Endothelial cell of umbilical vein (primary cell): ENCODE data around the gene ACOX3. TPM values are rescaled to one million over a fixed set of nuclear protein-coding genes. Genes with fewer than 3 reads are reported as not detected.

Source experiments
- BruUV-seq: library from RNA; stranded (reverse); fragments of 400-500 nt; replicated peaks from 2 replicates; lab custom pipeline; 2021; lab: Mats Ljungman, UMichigan
- CTCF ChIA-PET: fragments of 300-600, 350-600 bp; sonication (Branson Sonifier 250); formaldehyde crosslinking; loops from one replicate; lab custom pipeline; 2021; ENCODE audit warnings: antibody characterized with exemption, inconsistent platforms; lab: Charles Lee
- POLR2A ChIA-PET: fragments of 300-600, 350-600 bp; sonication (Branson Sonifier 250); formaldehyde crosslinking; loops from one replicate; lab custom pipeline; 2021; ENCODE audit warnings: antibody characterized with exemption, inconsistent platforms; lab: Charles Lee
- DNase-seq: peaks from one replicate; pipeline ENCODE4 v3.0.0-alpha.2; 2011; ENCODE audit warnings: low read depth, low spot score
- FAIRE-seq: peaks from 2 replicates; lab custom pipeline; 2011; peaks lifted over from hg19 to GRCh38; lab: Jason Lieb, UNC
- H2AFZ ChIP-seq: 2 replicates; pipeline ENCODE4 v1.6.0; 2012; ENCODE audit warnings: low read depth, low read length, control low read depth, inconsistent platforms
- H3K27ac ChIP-seq: 2 replicates; pipeline ENCODE4 v1.5.1; 2011; ENCODE audit warnings: low read depth, mild to moderate bottlenecking, control low read depth, low read length, moderate library complexity; ENCODE audit not compliant: insufficient read depth
- H3K27me3 ChIP-seq, 2 experiments: 2 replicates each; pipeline versions ENCODE4 v1.6.0 to v1.6.1; 2011; ENCODE audit warnings: low read length in 2 of 2, mixed read lengths in 1 of 2; ENCODE audit not compliant: control insufficient read depth in 2 of 2, insufficient read depth in 2 of 2
- H3K36me3 ChIP-seq, 2 experiments: 2 replicates in 1 of 2; 3 replicates in 1 of 2; pipeline ENCODE4 v1.5.1; 2011; ENCODE audit warnings: low read length in 2 of 2, mild to moderate bottlenecking in 1 of 2, moderate library complexity in 1 of 2; ENCODE audit not compliant: control insufficient read depth in 2 of 2, insufficient read depth in 2 of 2; ENCODE audit errors: extremely low read depth in 1 of 2
- H3K4me1 ChIP-seq: 3 replicates; pipeline ENCODE4 v1.5.1; 2011; ENCODE audit warnings: mild to moderate bottlenecking, low read length; ENCODE audit not compliant: control insufficient read depth, insufficient read depth; ENCODE audit errors: extremely low read depth
- H3K4me2 ChIP-seq: 2 replicates; pipeline ENCODE4 v1.6.1; 2011; ENCODE audit warnings: low read length, control low read depth, mixed read lengths; ENCODE audit not compliant: insufficient read depth
- H3K4me3 ChIP-seq, 3 experiments: fragments of 200-600 bp in 1 of 3; sonication (generic), shearing (Covaris generic) in 1 of 3; replicated peaks in 1 of 3; 2 replicates each; pipeline ENCODE4 v1.5.1; 2011 to 2016; ENCODE audit warnings: control low read depth in 3 of 3, low read length in 3 of 3, mild to moderate bottlenecking in 2 of 3, inconsistent platforms in 1 of 3, low read depth in 1 of 3, moderate library complexity in 1 of 3; ENCODE audit not compliant: insufficient read depth in 1 of 3
- H3K79me2 ChIP-seq: 2 replicates; pipeline ENCODE4 v1.6.0; 2012; ENCODE audit warnings: low read length, inconsistent platforms; ENCODE audit not compliant: control insufficient read depth, insufficient read depth
- H3K9ac ChIP-seq: replicated peaks from 2 replicates; pipeline ENCODE3; 2011; ENCODE audit warnings: low read length, control low read depth; ENCODE audit not compliant: insufficient read depth; ENCODE audit errors: extremely low read depth
- H3K9me1 ChIP-seq: replicated peaks from 3 replicates; pipeline ENCODE4 v1.6.0; 2011; ENCODE audit warnings: mild to moderate bottlenecking, low read length; ENCODE audit not compliant: control insufficient read depth, insufficient read depth; ENCODE audit errors: extremely low read depth
- H3K9me3 ChIP-seq: replicated peaks from 2 replicates; pipeline ENCODE4 v1.5.1; 2012; ENCODE audit warnings: low read length, inconsistent platforms; ENCODE audit not compliant: control insufficient read depth, insufficient read depth
- H4K20me1 ChIP-seq: replicated peaks from 2 replicates; pipeline ENCODE3; 2011; ENCODE audit warnings: mild to moderate bottlenecking, low read length; ENCODE audit not compliant: control insufficient read depth, insufficient read depth; ENCODE audit errors: extremely low read depth
- CTCF ChIP-seq, 2 donors: IDR thresholded peaks; 1 replicate in 1 of 2; 2 replicates in 1 of 2; pipeline ENCODE4 v1.5.1; 2011; ENCODE audit warnings: low read length in 2 of 2, mild to moderate bottlenecking in 2 of 2, moderate library complexity in 2 of 2, control low read depth in 1 of 2, inconsistent platforms in 1 of 2, low read depth in 1 of 2; ENCODE audit not compliant: insufficient read depth in 1 of 2; ENCODE audit errors: extremely low read depth in 1 of 2
- EZH2 ChIP-seq: IDR thresholded peaks from 2 replicates; pipeline ENCODE4 v1.6.1; 2012; ENCODE audit warnings: borderline replicate concordance, low read depth, mild to moderate bottlenecking, moderate library complexity, low read length, inconsistent platforms; ENCODE audit not compliant: severe bottlenecking
- FOS ChIP-seq: IDR thresholded peaks from 2 replicates; pipeline ENCODE4 v1.6.1; 2011; ENCODE audit warnings: mild to moderate bottlenecking, low read length, moderate library complexity, borderline replicate concordance; ENCODE audit not compliant: insufficient read depth
- GATA2 ChIP-seq: IDR thresholded peaks from 2 replicates; pipeline ENCODE4 v1.7.0; 2011; ENCODE audit warnings: low read depth, mild to moderate bottlenecking, moderate library complexity, mixed read lengths, low read length; ENCODE audit not compliant: insufficient read length, insufficient read depth
- JUN ChIP-seq: IDR thresholded peaks from 2 replicates; pipeline ENCODE4 v1.6.1; 2011; ENCODE audit warnings: borderline replicate concordance, low read depth; ENCODE audit not compliant: insufficient read length, insufficient read depth
- MAX ChIP-seq: IDR thresholded peaks from 2 replicates; pipeline ENCODE4 v1.6.1; 2011; ENCODE audit not compliant: insufficient read depth, insufficient read length
- MYC ChIP-seq: IDR thresholded peaks from one replicate; pipeline ENCODE4 v1.6.1; 2011; ENCODE audit warnings: mild to moderate bottlenecking, low read depth, low read length
- POLR2A ChIP-seq: IDR thresholded peaks from 2 replicates; pipeline ENCODE4 v1.6.1; 2012; ENCODE audit warnings: low read depth, mild to moderate bottlenecking, control low read depth, low read length
- POLR2AphosphoS5 ChIP-seq: IDR thresholded peaks from 2 replicates; pipeline ENCODE4 v1.6.1; 2012; ENCODE audit warnings: low read depth, mild to moderate bottlenecking, control low read depth, low read length, moderate library complexity; ENCODE audit not compliant: insufficient read depth
- dilution Hi-C: fragments of 300-500 bp; cut with MboI; formaldehyde crosslinking; loops from one replicate; pipeline ENCODE4 v1.15.0; 2019; ENCODE audit warnings: low sequenced_read_pairs; ENCODE audit not compliant: extremely low pct_ligation_motif_present
- intact Hi-C: fragments of 100-400 bp; cut with micrococcal nuclease; formaldehyde crosslinking; loops from one replicate; pipeline ENCODE4 v1.10.0; 2022
- polyA plus RNA-seq, 4 experiments: library from polyadenylated mRNA; depleted of rRNA in 3 of 4; stranded (reverse) in 3 of 4; unstranded in 1 of 4; fragments of >200 nt; gene quantifications; 2 replicates each; pipeline versions ENCODE4 v1.2.1 to v1.2.3, GENCODE V29; 2011 to 2012; ENCODE audit warnings: missing spikeins in 1 of 4
- total RNA-seq: library from RNA; stranded (reverse); gene quantifications from 2 replicates; pipeline ENCODE4 v1.2.3, GENCODE V29; 2021

The ACOX3 gene
- total and polyA plus RNA-seq, 2 donors (not counting 3 experiments of a cell fraction or from before 2014, with no cell fraction given), result 13.0 to 26.3 TPM

DNA sequence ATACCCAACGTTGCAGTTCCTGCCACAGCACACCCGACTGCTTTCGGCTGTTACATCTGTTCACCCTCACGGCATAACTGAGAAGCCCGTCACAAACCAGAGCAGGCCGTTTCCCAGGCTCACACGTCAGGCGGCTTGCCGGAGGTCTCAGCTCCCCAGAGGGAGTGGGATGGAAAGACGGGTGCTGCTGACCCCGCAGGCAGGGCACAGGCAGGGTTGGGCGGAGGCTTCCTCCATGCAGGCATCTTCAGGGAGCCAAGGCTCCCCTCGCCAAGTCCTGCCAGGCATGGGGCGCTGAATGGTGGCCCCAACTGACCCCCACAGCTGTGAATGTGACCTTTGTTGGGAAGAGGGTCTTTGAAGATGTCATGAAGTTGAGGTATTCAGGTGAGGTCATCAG lies 57.5 kb downstream of the ACOX3 start:
- H3K4me3 ChIP-seq, result no peak overlapping the region
- no peak overlapping the region for H3K27ac ChIP-seq
- H3K4me1 ChIP-seq, result no peaks in the 10 kb centered on the region
- H3K4me2 ChIP-seq, result no peak overlapping the region
- H4K20me1 ChIP-seq, result no peaks in the 10 kb centered on the region
- no peaks in the 10 kb centered on the region for H3K9me3 ChIP-seq
- FAIRE-seq (no peak), DNase-seq (no peak)
- TF ChIP-seq FOS (no peak), EZH2 (no peak), POLR2AphosphoS5 (no peak), GATA2 (no peak), JUN (no peak), MYC (no peak), POLR2A (no peak), MAX (no peak), CTCF (IDR thresholded peaks at IDR 0.05; ENCODE audit: extremely low read depth in 1 of 2, insufficient read depth in 1 of 2, low read depth in 1 of 2, low read length in 2 of 2) (no peak)
- H3K27me3 ChIP-seq, result no peaks in the 10 kb centered on the region
- CTCF ChIA-PET, result no interaction called here
- no peaks in the 10 kb centered on the region for H3K9me1 ChIP-seq
- dilution Hi-C loops (no loop called here), intact Hi-C loops (no loop called here)
- BruUV-seq, result no TSS peak
- H3K36me3 ChIP-seq, result peaks cover 0 to 6% of the 10 kb centered on the region in 2 experiments
- H2AFZ ChIP-seq, result no peak overlapping the region
- H3K79me2 ChIP-seq, result no peaks in the 10 kb centered on the region
- no peak overlapping the region for H3K9ac ChIP-seq
- POLR2A ChIA-PET, result no interaction called here
